ENCODE data around the gene MTMR4.

MTMR4 gene

GRCh38 chr17:58491510-58492045 lies 22.9 kb downstream of the MTMR4 start:
- H3K27ac ChIP-seq (ENCODE audit: low read length), result no peak overlapping the region
- H3K4me2 ChIP-seq (ENCODE audit: low read depth, low read length), result no peak overlapping the region
- H3K4me1 ChIP-seq (ENCODE audit: low read length), result no peaks in the 10 kb centered on the region
- DNase-seq, result no peak
- peaks cover 8% of the 10 kb centered on the region; the same call in 1 of the 2 replicates for H3K36me3 ChIP-seq (replicated peaks; ENCODE audit: insufficient read depth, low read length)
- TF ChIP-seq CTCF (IDR thresholded peaks at IDR 0.05; ENCODE audit: low read length), result no peak
- no peak for TF ChIP-seq EZH2phosphoT487 (IDR thresholded peaks at IDR 0.05; ENCODE audit: low read length)
- TF ChIP-seq EZH2 (optimal IDR thresholded peaks at IDR 0.05; ENCODE audit: low read depth, low read length), result no peak
- H3K9me2 ChIP-seq (replicated peaks; ENCODE audit: insufficient read depth, low read length), result no peaks in the 10 kb centered on the region
- H4K20me1 ChIP-seq (ENCODE audit: insufficient read depth, low read length), result no peaks in the 10 kb centered on the region
- no peak overlapping the region for H2AFZ ChIP-seq (ENCODE audit: low read length)
- H3K27me3 ChIP-seq (replicated peaks; ENCODE audit: insufficient read depth, low read length), result no peaks in the 10 kb centered on the region
- H3K79me2 ChIP-seq (ENCODE audit: low read length), result no peaks in the 10 kb centered on the region
- no peak overlapping the region for H3K4me3 ChIP-seq (ENCODE audit: low read length)
- no peaks in the 10 kb centered on the region for H3F3A ChIP-seq (ENCODE audit: insufficient read depth, low read length)
- no peak overlapping the region for H3K9ac ChIP-seq (ENCODE audit: low read length)
- H3K9me3 ChIP-seq (replicated peaks; ENCODE audit: insufficient read depth, low read length), result no peaks in the 10 kb centered on the region

GRCh38 chr17:58488428-58488890 lies 26.0 kb downstream of the MTMR4 start:
- DNase-seq, result no peak
- Histone ChIP-seq H3K9me2 (replicated peaks; ENCODE audit: insufficient read depth, low read length) (no peaks in the 10 kb centered on the region), H3K79me2 (ENCODE audit: low read length) (no peaks in the 10 kb centered on the region), H3K4me3 (ENCODE audit: low read length) (no peak overlapping the region), H3F3A (ENCODE audit: insufficient read depth, low read length) (no peaks in the 10 kb centered on the region), H3K9ac (ENCODE audit: low read length) (no peak overlapping the region), H2AFZ (ENCODE audit: low read length) (no peak overlapping the region), H3K9me3 (replicated peaks; ENCODE audit: insufficient read depth, low read length) (no peaks in the 10 kb centered on the region), H3K27ac (ENCODE audit: low read length) (no peak overlapping the region), H3K27me3 (replicated peaks; ENCODE audit: insufficient read depth, low read length) (no peaks in the 10 kb centered on the region), H3K4me2 (ENCODE audit: low read depth, low read length) (no peak overlapping the region), H3K36me3 (replicated peaks; ENCODE audit: insufficient read depth, low read length) (peaks cover 6% of the 10 kb centered on the region; the same call in 1 of the 2 replicates), H3K4me1 (ENCODE audit: low read length) (no peaks in the 10 kb centered on the region), H4K20me1 (ENCODE audit: insufficient read depth, low read length) (no peaks in the 10 kb centered on the region)
- no peak for TF ChIP-seq EZH2phosphoT487 (IDR thresholded peaks at IDR 0.05; ENCODE audit: low read length)
- TF ChIP-seq CTCF (IDR thresholded peaks at IDR 0.05; ENCODE audit: low read length), result no peak
- no peak for TF ChIP-seq EZH2 (optimal IDR thresholded peaks at IDR 0.05; ENCODE audit: low read depth, low read length)

GRCh38 chr17:58487589-58488427 lies 26.6 kb downstream of the MTMR4 start, which contains the start of gene HSF5:
TSS of gene HSF5 (minus strand) at chr17:58488408. CDS start at chr17:58488274, 134 bp downstream.
- Histone ChIP-seq H2AFZ (ENCODE audit: low read length) (no peak within 1 kb of the TSS), H3F3A (ENCODE audit: insufficient read depth, low read length) (no peaks in the 10 kb centered on the region), H3K4me1 (ENCODE audit: low read length) (no peaks in the 10 kb centered on the region), H3K27ac (ENCODE audit: low read length) (no peak within 1 kb of the TSS), H4K20me1 (ENCODE audit: insufficient read depth, low read length) (no peaks in the 10 kb centered on the region), H3K9ac (ENCODE audit: low read length) (no peak within 1 kb of the TSS), H3K79me2 (ENCODE audit: low read length) (no peaks in the 10 kb centered on the region), H3K36me3 (replicated peaks; ENCODE audit: insufficient read depth, low read length) (peaks cover 6% of the 10 kb centered on the region; the same call in 1 of the 2 replicates), H3K27me3 (replicated peaks; ENCODE audit: insufficient read depth, low read length) (no peaks in the 10 kb centered on the region), H3K9me3 (replicated peaks; ENCODE audit: insufficient read depth, low read length) (no peaks in the 10 kb centered on the region), H3K4me3 (ENCODE audit: low read length) (no peak within 1 kb of the TSS), H3K9me2 (replicated peaks; ENCODE audit: insufficient read depth, low read length) (no peaks in the 10 kb centered on the region), H3K4me2 (ENCODE audit: low read depth, low read length) (no peak within 1 kb of the TSS)
- no peak for TF ChIP-seq CTCF (IDR thresholded peaks at IDR 0.05; ENCODE audit: low read length)
- TF ChIP-seq EZH2 (optimal IDR thresholded peaks at IDR 0.05; ENCODE audit: low read depth, low read length), result no peak
- no peak for TF ChIP-seq EZH2phosphoT487 (IDR thresholded peaks at IDR 0.05; ENCODE audit: low read length)
- no peak for DNase-seq

Measured in MM.1S (cell line).